GM12878 (cell line): ENCODE data around the gene PRDM12. TPM values are rescaled to one million over a fixed set of nuclear protein-coding genes. Genes with fewer than 3 reads are reported as not detected.

Source experiments
- ATAC-seq: fragments of 200-7000 bp; cut with Tn5 transposase; 3 replicates; pipeline ENCODE4 v1.9.1; 2020; ENCODE audit warnings: mild to moderate bottlenecking, moderate library complexity
- BruUV-seq: library from RNA; stranded (reverse); fragments of 400-500 nt; replicated peaks from 2 replicates; lab custom pipeline; 2021; lab: Mats Ljungman, UMichigan
- CTCF ChIA-PET: fragments of 300-600 bp; sonication (Branson Sonifier 250); formaldehyde crosslinking; extraction: SDS; loops from one replicate; lab custom pipeline; 2021; ENCODE audit warnings: inconsistent platforms; lab: Yijun Ruan, JAX
- POLR2A ChIA-PET: fragments of 350-600 bp; formaldehyde crosslinking; extraction: SDS; loops from one replicate; lab custom pipeline; 2021; ENCODE audit warnings: inconsistent platforms; lab: Charles Lee
- RAD21 ChIA-PET: fragments of 300-600 bp; sonication (Branson Sonifier 250); formaldehyde crosslinking; loops from one replicate; lab custom pipeline; 2023; ENCODE audit warnings: antibody characterized with exemption; ENCODE audit not compliant: unreplicated experiment; lab: Charles Lee
- SMC1A ChIA-PET: fragments of 300-600 bp; sonication (Branson Sonifier 250); formaldehyde crosslinking; loops from one replicate; lab custom pipeline; 2023; ENCODE audit not compliant: unreplicated experiment, uncharacterized antibody; lab: Charles Lee
- DNase-seq: peaks from one replicate; pipeline ENCODE4 v3.0.0-alpha.2; 2011; ENCODE audit warnings: low read depth, low spot score
- FAIRE-seq: peaks from 3 replicates; lab custom pipeline; 2011; peaks lifted over from hg19 to GRCh38; lab: Jason Lieb, UNC
- H2AFZ ChIP-seq: 2 replicates; pipeline ENCODE4 v1.6.0; 2011; ENCODE audit warnings: low read depth, low read length, control low read depth; ENCODE audit not compliant: control insufficient read depth
- H3K27ac ChIP-seq: 2 replicates; pipeline ENCODE4 v1.5.1; 2011; ENCODE audit warnings: control low read depth; ENCODE audit not compliant: control insufficient read depth, insufficient read depth
- H3K27me3 ChIP-seq, 2 experiments: replicated peaks in 1 of 2; 2 replicates each; pipeline versions ENCODE4 v1.6.0 to v1.6.1; 2011; ENCODE audit warnings: low read length in 1 of 2; ENCODE audit not compliant: control insufficient read depth in 2 of 2, insufficient read depth in 2 of 2
- H3K36me3 ChIP-seq, 2 experiments: 2 replicates each; pipeline ENCODE4 v1.5.1; 2011; ENCODE audit warnings: low read length in 1 of 2; ENCODE audit not compliant: control insufficient read depth in 2 of 2, insufficient read depth in 2 of 2
- H3K4me1 ChIP-seq: 2 replicates; pipeline ENCODE4 v1.6.1; 2011; ENCODE audit warnings: mild to moderate bottlenecking, low read length, moderate library complexity, mixed read lengths; ENCODE audit not compliant: control insufficient read depth, insufficient read depth
- H3K4me2 ChIP-seq: 2 replicates; pipeline ENCODE4 v1.6.0; 2011; ENCODE audit warnings: control low read depth; ENCODE audit not compliant: control insufficient read depth, insufficient read depth
- H3K4me3 ChIP-seq: fragments of 200-600 bp; sonication (generic); 2 replicates; pipeline ENCODE4 v1.5.1; 2016
- H3K79me2 ChIP-seq: 2 replicates; pipeline ENCODE4 v1.6.0; 2011; ENCODE audit warnings: low read length; ENCODE audit not compliant: control insufficient read depth, insufficient read depth
- H3K9ac ChIP-seq: 2 replicates; pipeline ENCODE4 v1.8.0; 2011; ENCODE audit warnings: low read length, control low read depth, mixed read lengths; ENCODE audit not compliant: control insufficient read depth, insufficient read depth
- H3K9me3 ChIP-seq: replicated peaks from 3 replicates; pipeline ENCODE4 v1.5.1; 2011; ENCODE audit warnings: mild to moderate bottlenecking, low read length; ENCODE audit not compliant: control insufficient read depth, insufficient read depth
- H4K20me1 ChIP-seq: 2 replicates; pipeline ENCODE4 v1.6.0; 2011; ENCODE audit not compliant: control insufficient read depth, insufficient read depth
- ASH2L ChIP-seq: fragments of 300-600, 200-600 bp; sonication (generic); IDR thresholded peaks from 2 replicates; pipeline ENCODE4 v1.6.1; 2017; ENCODE audit warnings: low read depth, mild to moderate bottlenecking, borderline replicate concordance
- ATF3 ChIP-seq: IDR thresholded peaks from 2 replicates; pipeline ENCODE4 v1.6.1; 2011; ENCODE audit warnings: low read depth, mild to moderate bottlenecking, low read length, moderate library complexity, borderline replicate concordance; ENCODE audit errors: extremely low read depth
- ATF7 ChIP-seq: fragments of 450-650 bp; IDR thresholded peaks from 2 replicates; pipeline ENCODE4 v1.6.1; 2016; ENCODE audit warnings: low read depth, mild to moderate bottlenecking
- BMI1 ChIP-seq: fragments of 450-650 bp; IDR thresholded peaks from 2 replicates; pipeline ENCODE4 v1.6.1; 2016; ENCODE audit warnings: mild to moderate bottlenecking, moderate library complexity, borderline replicate concordance
- EED ChIP-seq: sonication (generic); IDR thresholded peaks from 2 replicates; pipeline ENCODE4 v1.6.1; 2016; ENCODE audit warnings: antibody characterized with exemption, low read depth
- ESRRA ChIP-seq: IDR thresholded peaks from 2 replicates; pipeline ENCODE4 v1.6.1; 2012; ENCODE audit warnings: mild to moderate bottlenecking, low read length, improper control_type of control experiment
- ETV6 ChIP-seq, 2 experiments: fragments of 450-650 bp in 1 of 2; IDR thresholded peaks in 1 of 2; conservative IDR thresholded peaks in 1 of 2; 2 replicates each; pipeline ENCODE4 v1.6.1; 2014; ENCODE audit warnings: antibody characterized with exemption in 1 of 2, borderline replicate concordance in 1 of 2, low read depth in 1 of 2, mild to moderate bottlenecking in 1 of 2, moderate library complexity in 1 of 2
- IKZF2 ChIP-seq, 2 experiments: fragments of 450-650 bp; IDR thresholded peaks; 2 replicates each; pipeline ENCODE4 v1.6.1; 2017; ENCODE audit warnings: mild to moderate bottlenecking in 2 of 2, moderate library complexity in 2 of 2
- JUND ChIP-seq: IDR thresholded peaks from 2 replicates; pipeline ENCODE4 v1.6.1; 2012; ENCODE audit warnings: low read depth, mild to moderate bottlenecking, low read length, improper control_type of control experiment, moderate library complexity
- KDM1A ChIP-seq: fragments of 200-600 bp; sonication (generic); IDR thresholded peaks from 2 replicates; pipeline ENCODE4 v1.6.1; 2016; ENCODE audit warnings: borderline replicate concordance
- MEF2A ChIP-seq: IDR thresholded peaks from 2 replicates; pipeline ENCODE4 v1.6.1; 2011; ENCODE audit warnings: low read depth, mild to moderate bottlenecking, low read length, moderate library complexity; ENCODE audit not compliant: insufficient read depth
- POLR2AphosphoS2 ChIP-seq: IDR thresholded peaks from 2 replicates; pipeline ENCODE4 v1.6.1; 2011; ENCODE audit warnings: low read depth, mild to moderate bottlenecking, low read length, improper control_type of control experiment, moderate library complexity
- SKIL ChIP-seq: fragments of 450-650 bp; IDR thresholded peaks from 2 replicates; pipeline ENCODE4 v1.6.1; 2017; ENCODE audit warnings: mild to moderate bottlenecking, low read depth, inconsistent platforms; ENCODE audit not compliant: poor library complexity, severe bottlenecking
- SUZ12 ChIP-seq: fragments of 200-600 bp; sonication (generic); IDR thresholded peaks from one replicate; pipeline ENCODE4 v1.6.1; 2018; ENCODE audit warnings: antibody characterized with exemption, mild to moderate bottlenecking; ENCODE audit not compliant: unreplicated experiment
- WGBS: methylation state at CpG from one replicate; pipeline ENCODE4 v1.1.6; 2016; ENCODE audit warnings: low lambda C conversion rate; ENCODE audit not compliant: insufficient replicate concordance, insufficient coverage; ENCODE audit errors: missing lambda C conversion rate; 5-methylcytosine and 5-hydroxymethylcytosine counted together
- in situ Hi-C: fragments of 300-500 bp; cut with MboI; formaldehyde crosslinking; loops from 9 replicates; pipeline ENCODE4 v1.14.3; 2018; ENCODE audit warnings: mixed read lengths
- intact Hi-C: fragments of 100-400 bp; cut with micrococcal nuclease; formaldehyde crosslinking; loops from one replicate; pipeline ENCODE4 v1.14.2; 2022; ENCODE audit not compliant: unreplicated experiment
- polyA plus RNA-seq, 11 experiments: library from polyadenylated mRNA; depleted of rRNA in 4 of 11; unstranded in 6 of 11; stranded (reverse) in 5 of 11; fragments of >200 nt; fragmentation: Nextera tagmentation in 4 of 11; fragmentation: Illumina TruSeq in 1 of 11; extraction: Ambion mirVana in 4 of 11; extraction: Trizol in 1 of 11; gene quantifications; 1 replicate in 1 of 11; 2 replicates in 10 of 11; pipeline versions ENCODE4 v1.2.1 to v1.2.3, GENCODE V29; 2011 to 2016; ENCODE audit warnings: inconsistent platforms in 2 of 11, missing spikeins in 2 of 11, low read depth in 1 of 11
- total RNA-seq, 4 experiments: library from RNA; depleted of rRNA in 3 of 4; stranded (reverse); fragments of >200 nt in 3 of 4; fragmentation: Illumina TruSeq in 1 of 4; extraction: Trizol in 1 of 4; gene quantifications; 2 replicates each; pipeline versions ENCODE4 v1.2.1 to v1.2.3, GENCODE V29; 2013 to 2021
- TF ChIP-seq, protein P1 (sequence below): fragments of 150-350 bp; IDR thresholded peaks from 2 replicates; pipeline ENCODE4 v1.6.1; 2016; ENCODE audit warnings: low read depth, low read length
- TF ChIP-seq, protein P2 (sequence below): fragments of 450-650 bp; IDR thresholded peaks from 2 replicates; pipeline ENCODE4 v1.6.1; 2018; ENCODE audit warnings: borderline replicate concordance, mild to moderate bottlenecking; ENCODE audit not compliant: partially characterized antibody

PRDM12 gene
- total and polyA plus RNA-seq, 10 of the 15 experiments (the other 5 are each of a cell fraction or from before 2014, with no cell fraction given): not detected

DNA sequence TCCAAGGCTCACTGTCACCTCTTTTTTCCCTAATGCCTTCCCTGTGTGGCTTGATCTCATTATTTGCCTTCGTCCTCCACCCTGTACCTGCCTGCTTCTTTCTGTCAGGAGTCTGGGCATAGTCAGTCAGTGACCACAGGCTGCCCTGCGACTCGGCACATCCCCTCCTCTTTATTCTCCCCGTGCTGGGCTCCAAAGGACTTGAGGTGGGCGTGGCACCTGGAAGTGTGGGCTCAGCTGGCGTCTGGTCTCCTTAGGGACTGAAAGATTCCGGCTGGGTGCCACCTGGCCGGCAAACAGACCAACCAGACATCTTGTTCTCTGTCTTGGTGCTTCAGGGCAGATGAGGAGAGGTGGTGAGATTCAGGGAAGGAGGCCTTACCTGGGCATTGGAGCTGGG, 29.6 kb upstream of the PRDM12 start:
- ChIA-PET CTCF (no interaction called here), RAD21 (no interaction called here), POLR2A (no interaction called here), SMC1A (no interaction called here)
- WGBS: 88% methylated on average over 8 of the region's 8 CpGs
- Histone ChIP-seq H3K27ac (no peak overlapping the region), H2AFZ (no peak overlapping the region), H3K4me2 (no peak overlapping the region), H3K9ac (no peak overlapping the region), H3K4me3 (no peak overlapping the region), H3K9me3 (no peaks in the 10 kb centered on the region), H4K20me1 (no peaks in the 10 kb centered on the region), H3K79me2 (no peaks in the 10 kb centered on the region), H3K4me1 (no peaks in the 10 kb centered on the region), H3K27me3 (no peaks in the 10 kb centered on the region), H3K36me3 (peaks cover 4 to 42% of the 10 kb centered on the region in 2 experiments)
- in situ Hi-C loops (no loop called here), intact Hi-C loops (no loop called here)
- no peak for DNase-seq
- TF ChIP-seq, protein P1, sequence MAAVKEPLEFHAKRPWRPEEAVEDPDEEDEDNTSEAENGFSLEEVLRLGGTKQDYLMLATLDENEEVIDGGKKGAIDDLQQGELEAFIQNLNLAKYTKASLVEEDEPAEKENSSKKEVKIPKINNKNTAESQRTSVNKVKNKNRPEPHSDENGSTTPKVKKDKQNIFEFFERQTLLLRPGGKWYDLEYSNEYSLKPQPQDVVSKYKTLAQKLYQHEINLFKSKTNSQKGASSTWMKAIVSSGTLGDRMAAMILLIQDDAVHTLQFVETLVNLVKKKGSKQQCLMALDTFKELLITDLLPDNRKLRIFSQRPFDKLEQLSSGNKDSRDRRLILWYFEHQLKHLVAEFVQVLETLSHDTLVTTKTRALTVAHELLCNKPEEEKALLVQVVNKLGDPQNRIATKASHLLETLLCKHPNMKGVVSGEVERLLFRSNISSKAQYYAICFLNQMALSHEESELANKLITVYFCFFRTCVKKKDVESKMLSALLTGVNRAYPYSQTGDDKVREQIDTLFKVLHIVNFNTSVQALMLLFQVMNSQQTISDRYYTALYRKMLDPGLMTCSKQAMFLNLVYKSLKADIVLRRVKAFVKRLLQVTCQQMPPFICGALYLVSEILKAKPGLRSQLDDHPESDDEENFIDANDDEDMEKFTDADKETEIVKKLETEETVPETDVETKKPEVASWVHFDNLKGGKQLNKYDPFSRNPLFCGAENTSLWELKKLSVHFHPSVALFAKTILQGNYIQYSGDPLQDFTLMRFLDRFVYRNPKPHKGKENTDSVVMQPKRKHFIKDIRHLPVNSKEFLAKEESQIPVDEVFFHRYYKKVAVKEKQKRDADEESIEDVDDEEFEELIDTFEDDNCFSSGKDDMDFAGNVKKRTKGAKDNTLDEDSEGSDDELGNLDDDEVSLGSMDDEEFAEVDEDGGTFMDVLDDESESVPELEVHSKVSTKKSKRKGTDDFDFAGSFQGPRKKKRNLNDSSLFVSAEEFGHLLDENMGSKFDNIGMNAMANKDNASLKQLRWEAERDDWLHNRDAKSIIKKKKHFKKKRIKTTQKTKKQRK: no peak
- TF ChIP-seq SUZ12: no peak
- TF ChIP-seq JUND: no peak
- no peak for TF ChIP-seq POLR2AphosphoS2
- TF ChIP-seq MEF2A: no peak
- no peak for TF ChIP-seq EED
- TF ChIP-seq BMI1: no peak
- TF ChIP-seq ESRRA: no peak
- TF ChIP-seq ATF7: no peak
- TF ChIP-seq ETV6 (conservative IDR thresholded peaks at IDR 0.05 in 1 of 2, IDR thresholded peaks at IDR 0.05 in 1 of 2; ENCODE audit: borderline replicate concordance in 1 of 2, low read depth in 1 of 2): no peak
- no peak for TF ChIP-seq ASH2L
- no peak for TF ChIP-seq KDM1A
- no peak for TF ChIP-seq ATF3
- TF ChIP-seq IKZF2 (IDR thresholded peaks at IDR 0.05): no peak
- TF ChIP-seq, protein P2, sequence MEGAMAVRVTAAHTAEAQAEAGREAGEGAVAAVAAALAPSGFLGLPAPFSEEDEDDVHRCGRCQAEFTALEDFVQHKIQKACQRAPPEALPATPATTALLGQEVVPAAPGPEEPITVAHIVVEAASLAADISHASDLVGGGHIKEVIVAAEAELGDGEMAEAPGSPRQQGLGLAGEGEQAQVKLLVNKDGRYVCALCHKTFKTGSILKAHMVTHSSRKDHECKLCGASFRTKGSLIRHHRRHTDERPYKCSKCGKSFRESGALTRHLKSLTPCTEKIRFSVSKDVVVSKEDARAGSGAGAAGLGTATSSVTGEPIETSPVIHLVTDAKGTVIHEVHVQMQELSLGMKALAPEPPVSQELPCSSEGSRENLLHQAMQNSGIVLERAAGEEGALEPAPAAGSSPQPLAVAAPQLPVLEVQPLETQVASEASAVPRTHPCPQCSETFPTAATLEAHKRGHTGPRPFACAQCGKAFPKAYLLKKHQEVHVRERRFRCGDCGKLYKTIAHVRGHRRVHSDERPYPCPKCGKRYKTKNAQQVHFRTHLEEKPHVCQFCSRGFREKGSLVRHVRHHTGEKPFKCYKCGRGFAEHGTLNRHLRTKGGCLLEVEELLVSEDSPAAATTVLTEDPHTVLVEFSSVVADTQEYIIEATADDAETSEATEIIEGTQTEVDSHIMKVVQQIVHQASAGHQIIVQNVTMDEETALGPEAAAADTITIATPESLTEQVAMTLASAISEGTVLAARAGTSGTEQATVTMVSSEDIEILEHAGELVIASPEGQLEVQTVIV: no peak
- no peak for TF ChIP-seq SKIL
- ATAC-seq: no peak
- BruUV-seq: no TSS peak
- no peak for FAIRE-seq
